ENCODE data around the gene TM9SF4. TPM values are rescaled to one million over a fixed set of nuclear protein-coding genes. Genes with fewer than 3 reads are reported as not detected.

Gene TM9SF4
- total and polyA plus RNA-seq, 8 donors = 56.2 to 63.5 (median 60.1) TPM

DNA sequence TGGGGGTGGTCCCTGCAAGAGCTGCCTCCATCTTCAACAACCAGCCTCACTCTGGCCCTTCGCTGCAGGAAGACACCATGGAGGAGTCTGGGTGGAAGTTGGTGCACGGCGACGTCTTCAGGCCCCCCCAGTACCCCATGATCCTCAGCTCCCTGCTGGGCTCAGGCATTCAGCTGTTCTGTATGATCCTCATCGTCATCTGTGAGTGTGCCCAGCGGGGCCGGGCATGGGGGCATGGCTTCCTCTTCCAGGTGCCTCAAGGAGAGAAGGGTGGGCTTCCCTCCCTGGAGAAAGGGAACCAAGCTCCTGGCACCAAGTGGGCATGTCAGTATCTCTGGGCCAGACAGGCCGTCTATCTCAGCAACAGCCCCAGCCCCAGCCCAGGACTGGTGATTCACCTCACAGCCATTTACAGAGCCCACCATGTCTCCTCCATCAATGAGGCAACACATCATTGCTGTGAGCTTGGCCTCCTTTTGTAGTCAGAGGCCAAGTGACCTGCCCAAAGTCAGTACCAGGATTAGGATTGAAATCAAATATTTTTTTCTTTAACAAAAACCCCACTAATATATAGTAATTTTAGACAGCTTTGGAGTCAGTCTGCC, 40.2 kb downstream of the TM9SF4 start:
- no peak for TF ChIP-seq CTCF (IDR thresholded peaks at IDR 0.05)
- intact Hi-C loops (cut with DNase I) = no loop called here
- H3K9me3 ChIP-seq = no peaks in the 10 kb centered on the region
- H3K27ac ChIP-seq = no peak overlapping the region
- peaks cover 2 to 98% of the 10 kb centered on the region in 2 donors for H3K36me3 ChIP-seq
- H3K4me1 ChIP-seq = peaks cover 2 to 10% of the 10 kb centered on the region in 2 donors
- ATAC-seq (no peak), DNase-seq (no peak)
- no peak overlapping the region for H3K4me3 ChIP-seq
- H3K27me3 ChIP-seq = no peaks in the 10 kb centered on the region

GRCh38 chr20:32150291-32150848, 40.9 kb downstream of the TM9SF4 start:
- intact Hi-C loops (cut with DNase I) = no loop called here
- H3K36me3 ChIP-seq = peaks cover 0 to 91% of the 10 kb centered on the region in 2 donors
- TF ChIP-seq CTCF (IDR thresholded peaks at IDR 0.05) = no peak
- no peak overlapping the region for H3K4me3 ChIP-seq
- DNase-seq (no peak), ATAC-seq (no peak)
- H3K9me3 ChIP-seq = no peaks in the 10 kb centered on the region
- H3K4me1 ChIP-seq = peaks cover 6 to 17% of the 10 kb centered on the region in 2 donors
- H3K27me3 ChIP-seq = no peaks in the 10 kb centered on the region
- H3K27ac ChIP-seq = no peak overlapping the region

GRCh38 chr20:32152421-32153155, 43.1 kb downstream of the TM9SF4 start:
- no peaks in the 10 kb centered on the region for H3K9me3 ChIP-seq
- H3K4me1 ChIP-seq = peaks cover 6 to 34% of the 10 kb centered on the region in 2 donors
- no peak for TF ChIP-seq CTCF (IDR thresholded peaks at IDR 0.05)
- H3K27me3 ChIP-seq = no peaks in the 10 kb centered on the region
- intact Hi-C loops (cut with DNase I) = no loop called here
- H3K36me3 ChIP-seq = peaks cover 0 to 78% of the 10 kb centered on the region in 2 donors
- DNase-seq (no peak), ATAC-seq (no peak)
- no peak overlapping the region for H3K27ac ChIP-seq
- H3K4me3 ChIP-seq = no peak overlapping the region

- Histone ChIP-seq H3K4me1 (peaks cover 6 to 34% of the 10 kb centered on the region in 2 donors), H3K36me3 (peaks cover 0 to 78% of the 10 kb centered on the region in 2 donors), H3K9me3 (no peaks in the 10 kb centered on the region), H3K27ac (no peak overlapping the region), H3K27me3 (no peaks in the 10 kb centered on the region), H3K4me3 (no peak overlapping the region)
- no peak for TF ChIP-seq CTCF (IDR thresholded peaks at IDR 0.05)
- ATAC-seq = no peak
- intact Hi-C loops (cut with DNase I) = no loop called here
- DNase-seq = no peak
Observed at GRCh38 chr20:32153156-32153665, 43.7 kb downstream of the TM9SF4 start.

GRCh38 chr20:32153771-32154170, 44.3 kb downstream of the TM9SF4 start:
- Histone ChIP-seq H3K4me3 (no peak overlapping the region), H3K9me3 (no peaks in the 10 kb centered on the region), H3K4me1 (peaks cover 6 to 34% of the 10 kb centered on the region in 2 donors), H3K27me3 (no peaks in the 10 kb centered on the region), H3K27ac (peak overlapping the region in 1 of 2 donors; percentile 80), H3K36me3 (peaks cover 0 to 78% of the 10 kb centered on the region in 2 donors)
- TF ChIP-seq CTCF (IDR thresholded peaks at IDR 0.05) = no peak
- DNase-seq (no peak), ATAC-seq (no peak)
- intact Hi-C loops (cut with DNase I) = no loop called here
